SH-SY5Y (cell line): ENCODE measurements around the gene SLX9.

Experiments
- GATA2 ChIP-seq: IDR thresholded peaks from 2 replicates; pipeline ENCODE4 v1.6.1; 2011; ENCODE audit warnings: mild to moderate bottlenecking, low read depth, low read length
- GATA3 ChIP-seq: IDR thresholded peaks from 2 replicates; pipeline ENCODE4 v1.6.1; 2011; ENCODE audit warnings: low read depth, mild to moderate bottlenecking, low read length, moderate library complexity

- TF ChIP-seq GATA2 (no peak), GATA3 (no peak)
Observed at GRCh38 chr21:44998086-44998620, 58.3 kb downstream of the SLX9 start.
